Testis (tissue), 2 donors: ENCODE data around the gene AMBRA1.

ENCODE experiments used
- POLR2A ChIP-seq: fragments of 450-650 bp; IDR thresholded peaks from one replicate; pipeline ENCODE4 v1.6.1; 2017; ENCODE audit warnings: antibody characterized with exemption, mild to moderate bottlenecking, moderate library complexity
- TF ChIP-seq, protein P1 (sequence below), 3 experiments: fragments of 450-650 bp in 2 of 3; fragments of 200-600 bp in 1 of 3; sonication (generic) in 1 of 3; IDR thresholded peaks; one replicate each; pipeline ENCODE4 v1.5.1; 2016 to 2019; ENCODE audit warnings: antibody characterized with exemption in 3 of 3, mild to moderate bottlenecking in 2 of 3, moderate library complexity in 1 of 3

DNA sequence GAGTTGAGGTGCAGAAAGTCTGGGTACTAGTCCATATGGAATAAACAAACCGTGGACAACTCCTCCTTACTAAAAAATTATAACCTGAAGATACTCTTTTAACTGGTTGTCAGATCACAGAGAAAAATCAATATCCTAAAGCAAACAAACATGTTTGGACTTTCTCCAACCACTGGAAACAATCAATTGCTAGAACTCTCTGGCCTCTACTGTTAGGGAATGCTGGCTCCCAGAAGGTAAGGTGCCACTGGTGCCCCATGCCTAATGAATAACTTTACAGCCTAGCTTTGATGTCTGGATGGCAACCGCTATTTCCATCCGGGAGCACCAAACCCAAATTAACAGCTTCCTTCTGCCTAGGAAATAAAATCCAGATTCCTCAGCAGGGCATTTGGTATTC lies 74.5 kb downstream of the AMBRA1 start:
- TF ChIP-seq, protein P1, sequence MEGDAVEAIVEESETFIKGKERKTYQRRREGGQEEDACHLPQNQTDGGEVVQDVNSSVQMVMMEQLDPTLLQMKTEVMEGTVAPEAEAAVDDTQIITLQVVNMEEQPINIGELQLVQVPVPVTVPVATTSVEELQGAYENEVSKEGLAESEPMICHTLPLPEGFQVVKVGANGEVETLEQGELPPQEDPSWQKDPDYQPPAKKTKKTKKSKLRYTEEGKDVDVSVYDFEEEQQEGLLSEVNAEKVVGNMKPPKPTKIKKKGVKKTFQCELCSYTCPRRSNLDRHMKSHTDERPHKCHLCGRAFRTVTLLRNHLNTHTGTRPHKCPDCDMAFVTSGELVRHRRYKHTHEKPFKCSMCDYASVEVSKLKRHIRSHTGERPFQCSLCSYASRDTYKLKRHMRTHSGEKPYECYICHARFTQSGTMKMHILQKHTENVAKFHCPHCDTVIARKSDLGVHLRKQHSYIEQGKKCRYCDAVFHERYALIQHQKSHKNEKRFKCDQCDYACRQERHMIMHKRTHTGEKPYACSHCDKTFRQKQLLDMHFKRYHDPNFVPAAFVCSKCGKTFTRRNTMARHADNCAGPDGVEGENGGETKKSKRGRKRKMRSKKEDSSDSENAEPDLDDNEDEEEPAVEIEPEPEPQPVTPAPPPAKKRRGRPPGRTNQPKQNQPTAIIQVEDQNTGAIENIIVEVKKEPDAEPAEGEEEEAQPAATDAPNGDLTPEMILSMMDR (IDR thresholded peaks at IDR 0.05) = no peak
- no peak for TF ChIP-seq POLR2A
